ENCODE measurements around the gene MOB3B. TPM values are rescaled to one million over a fixed set of nuclear protein-coding genes. Genes with fewer than 3 reads are reported as not detected.

MOB3B gene
- total RNA-seq, 2 donors from 2014 or later, result 0.85 to 2.9 TPM

GRCh38 chr9:27518006-27518405, 11.6 kb downstream of the MOB3B start:
- Histone ChIP-seq H3K4me3 (no peak overlapping the region), H3K27me3 (no peaks in the 10 kb centered on the region), H3K27ac (no peak overlapping the region), H3K4me1 (peaks cover 0 to 11% of the 10 kb centered on the region in 2 donors), H3K9me3 (no peaks in the 10 kb centered on the region), H3K36me3 (no peaks in the 10 kb centered on the region)
- TF ChIP-seq, protein P1, sequence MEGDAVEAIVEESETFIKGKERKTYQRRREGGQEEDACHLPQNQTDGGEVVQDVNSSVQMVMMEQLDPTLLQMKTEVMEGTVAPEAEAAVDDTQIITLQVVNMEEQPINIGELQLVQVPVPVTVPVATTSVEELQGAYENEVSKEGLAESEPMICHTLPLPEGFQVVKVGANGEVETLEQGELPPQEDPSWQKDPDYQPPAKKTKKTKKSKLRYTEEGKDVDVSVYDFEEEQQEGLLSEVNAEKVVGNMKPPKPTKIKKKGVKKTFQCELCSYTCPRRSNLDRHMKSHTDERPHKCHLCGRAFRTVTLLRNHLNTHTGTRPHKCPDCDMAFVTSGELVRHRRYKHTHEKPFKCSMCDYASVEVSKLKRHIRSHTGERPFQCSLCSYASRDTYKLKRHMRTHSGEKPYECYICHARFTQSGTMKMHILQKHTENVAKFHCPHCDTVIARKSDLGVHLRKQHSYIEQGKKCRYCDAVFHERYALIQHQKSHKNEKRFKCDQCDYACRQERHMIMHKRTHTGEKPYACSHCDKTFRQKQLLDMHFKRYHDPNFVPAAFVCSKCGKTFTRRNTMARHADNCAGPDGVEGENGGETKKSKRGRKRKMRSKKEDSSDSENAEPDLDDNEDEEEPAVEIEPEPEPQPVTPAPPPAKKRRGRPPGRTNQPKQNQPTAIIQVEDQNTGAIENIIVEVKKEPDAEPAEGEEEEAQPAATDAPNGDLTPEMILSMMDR (IDR thresholded peaks at IDR 0.05), result no peak
- DNase-seq (ENCODE audit: low spot score), result no peak

GRCh38 chr9:27514551-27514950, 15.1 kb downstream of the MOB3B start:
- H3K4me3 ChIP-seq, result no peak overlapping the region
- DNase-seq (ENCODE audit: low spot score), result no peak
- no peaks in the 10 kb centered on the region for H3K9me3 ChIP-seq
- no peaks in the 10 kb centered on the region for H3K27me3 ChIP-seq
- peaks cover 0 to 11% of the 10 kb centered on the region in 2 donors for H3K4me1 ChIP-seq
- no peaks in the 10 kb centered on the region for H3K36me3 ChIP-seq
- no peak overlapping the region for H3K27ac ChIP-seq
- TF ChIP-seq, protein P1 (IDR thresholded peaks at IDR 0.05), result no peak

DNA sequence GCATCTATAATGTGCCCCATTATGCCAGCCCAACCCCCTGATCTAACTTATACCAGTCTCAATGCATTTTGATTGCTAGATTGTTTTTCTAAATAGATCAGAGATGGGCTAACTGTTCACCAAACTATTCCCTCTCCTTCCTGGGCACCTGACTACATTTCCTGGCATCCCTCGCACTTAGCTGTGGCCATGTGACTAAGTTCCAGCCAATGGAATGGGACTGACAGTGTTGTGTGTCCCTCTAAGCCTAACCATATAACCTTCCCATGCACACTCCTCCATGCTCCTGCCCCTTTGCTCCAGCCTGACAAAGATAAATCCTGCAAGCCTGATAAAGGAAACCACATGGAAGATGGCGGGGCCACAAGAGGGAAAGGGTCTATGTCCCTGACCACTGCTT, 17.8 kb downstream of the MOB3B start:
- Histone ChIP-seq H3K27ac (no peak overlapping the region), H3K4me3 (no peak overlapping the region), H3K36me3 (no peaks in the 10 kb centered on the region), H3K27me3 (no peaks in the 10 kb centered on the region), H3K9me3 (no peaks in the 10 kb centered on the region), H3K4me1 (peaks cover 0 to 11% of the 10 kb centered on the region in 2 donors)
- DNase-seq (ENCODE audit: low spot score), result no peak
- TF ChIP-seq, protein P1 (IDR thresholded peaks at IDR 0.05), result no peak

- Histone ChIP-seq H3K27me3 (no peaks in the 10 kb centered on the region), H3K4me3 (no peak overlapping the region), H3K4me1 (peaks cover 0 to 11% of the 10 kb centered on the region in 2 donors), H3K27ac (no peak overlapping the region), H3K9me3 (no peaks in the 10 kb centered on the region), H3K36me3 (no peaks in the 10 kb centered on the region)
- no peak for DNase-seq (ENCODE audit: low spot score)
- TF ChIP-seq, protein P1 (IDR thresholded peaks at IDR 0.05), result no peak
Measured at GRCh38 chr9:27510780-27511179, 18.8 kb downstream of the MOB3B start.

- H3K27ac ChIP-seq, result no peak overlapping the region
- H3K27me3 ChIP-seq, result no peaks in the 10 kb centered on the region
- no peaks in the 10 kb centered on the region for H3K36me3 ChIP-seq
- no peak for DNase-seq (ENCODE audit: low spot score)
- H3K9me3 ChIP-seq, result no peaks in the 10 kb centered on the region
- no peak overlapping the region for H3K4me3 ChIP-seq
- H3K4me1 ChIP-seq, result no peaks in the 10 kb centered on the region
- TF ChIP-seq, protein P1 (IDR thresholded peaks at IDR 0.05), result no peak
Measured at GRCh38 chr9:27506981-27507380, 22.6 kb downstream of the MOB3B start.

DNA sequence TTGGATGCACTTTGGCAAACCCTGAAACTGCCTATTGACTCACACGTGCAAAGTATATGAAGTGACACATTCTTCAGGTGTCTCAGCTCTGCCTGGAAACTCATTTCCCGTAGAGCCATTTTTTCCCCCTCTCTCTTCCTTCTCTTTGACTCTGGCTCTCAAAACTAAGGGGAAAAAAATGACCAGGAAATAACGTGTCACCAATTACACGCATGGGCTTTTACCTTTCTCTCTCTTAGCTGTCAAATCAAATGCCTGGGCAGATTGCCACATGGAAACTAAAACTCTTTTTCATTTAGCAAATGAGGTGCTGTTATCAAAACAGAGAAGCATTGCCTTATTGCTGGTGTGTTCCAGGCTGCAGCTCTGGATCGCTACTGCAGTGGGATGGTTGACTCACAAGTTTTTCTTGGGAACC, 23.9 kb downstream of the MOB3B start:
- TF ChIP-seq, protein P1 (IDR thresholded peaks at IDR 0.05), result no peak
- Histone ChIP-seq H3K4me1 (no peaks in the 10 kb centered on the region), H3K9me3 (no peaks in the 10 kb centered on the region), H3K27ac (no peak overlapping the region), H3K27me3 (no peaks in the 10 kb centered on the region), H3K36me3 (no peaks in the 10 kb centered on the region), H3K4me3 (no peak overlapping the region)
- DNase-seq (ENCODE audit: low spot score), result no peak

Data from right atrium auricular region (tissue), 2 donors.